IPS-20b (cell line): ENCODE data around the gene ODF4.

Source experiments
- H3K27ac ChIP-seq: one replicate; pipeline ENCODE4 v1.5.1; 2013; ENCODE audit warnings: low read length
- H3K27me3 ChIP-seq: 2 replicates; pipeline ENCODE4 v1.6.1; 2013; ENCODE audit warnings: mild to moderate bottlenecking, low read length, inconsistent platforms; ENCODE audit not compliant: insufficient read depth
- H3K36me3 ChIP-seq: 2 replicates; pipeline ENCODE4 v1.6.1; 2013; ENCODE audit warnings: low read depth, mild to moderate bottlenecking, inconsistent platforms, low read length, moderate library complexity; ENCODE audit not compliant: insufficient read depth
- H3K4me1 ChIP-seq: 2 replicates; pipeline ENCODE4 v1.6.1; 2013; ENCODE audit warnings: mild to moderate bottlenecking, control low read depth, inconsistent platforms, low read length, moderate library complexity; ENCODE audit not compliant: insufficient read depth
- H3K4me3 ChIP-seq: 2 replicates; pipeline ENCODE4 v1.5.1; 2013; ENCODE audit warnings: mild to moderate bottlenecking, low read length, inconsistent platforms
- H3K9ac ChIP-seq: 2 replicates; pipeline ENCODE4 v1.6.1; 2013; ENCODE audit warnings: low read depth, mild to moderate bottlenecking, inconsistent platforms, low read length, moderate library complexity
- H3K9me3 ChIP-seq: 2 replicates; pipeline ENCODE4 v1.6.1; 2013; ENCODE audit warnings: mild to moderate bottlenecking, low read depth, low read length, inconsistent platforms; ENCODE audit not compliant: insufficient read depth

Gene ODF4

GRCh38 chr17:8312726-8313600 lies 26.7 kb upstream of the ODF4 start:
- peaks cover 3% of the 10 kb centered on the region; the same call in 1 of the 2 replicates for H3K4me1 ChIP-seq
- no peak overlapping the region for H3K4me3 ChIP-seq
- no peaks in the 10 kb centered on the region for H3K9me3 ChIP-seq
- H3K36me3 ChIP-seq: no peaks in the 10 kb centered on the region
- peaks cover 42% of the 10 kb centered on the region for H3K27me3 ChIP-seq
- H3K9ac ChIP-seq: no peak overlapping the region
- no peak overlapping the region for H3K27ac ChIP-seq

- H3K9ac ChIP-seq: peak overlapping the region; percentile 47; the same call in 1 of the 2 replicates
- no peaks in the 10 kb centered on the region for H3K9me3 ChIP-seq
- peak overlapping the region; percentile 85 for H3K4me3 ChIP-seq
- H3K4me1 ChIP-seq: peaks cover 3% of the 10 kb centered on the region; the same call in 1 of the 2 replicates
- H3K27me3 ChIP-seq: peaks cover 42% of the 10 kb centered on the region
- H3K27ac ChIP-seq: no peak overlapping the region
- no peaks in the 10 kb centered on the region for H3K36me3 ChIP-seq
These were observed 24.6 kb upstream of the ODF4 start for GRCh38 chr17:8314797-8315763.

- Histone ChIP-seq H3K9me3 (no peaks in the 10 kb centered on the region), H3K9ac (peak overlapping the region; percentile 47; the same call in 1 of the 2 replicates), H3K4me3 (peak overlapping the region; percentile 85), H3K36me3 (no peaks in the 10 kb centered on the region), H3K27ac (no peak overlapping the region), H3K4me1 (peaks cover 3% of the 10 kb centered on the region; the same call in 1 of the 2 replicates), H3K27me3 (peaks cover 42% of the 10 kb centered on the region)
These were observed 23.8 kb upstream of the ODF4 start for GRCh38 chr17:8315764-8316217.

- Histone ChIP-seq H3K27me3 (peaks cover 42% of the 10 kb centered on the region), H3K4me3 (no peak overlapping the region), H3K27ac (no peak overlapping the region), H3K36me3 (no peaks in the 10 kb centered on the region), H3K4me1 (peaks cover 3% of the 10 kb centered on the region; the same call in 1 of the 2 replicates), H3K9ac (no peak overlapping the region), H3K9me3 (no peaks in the 10 kb centered on the region)
These were observed 21.4 kb upstream of the ODF4 start for GRCh38 chr17:8318010-8318935.

- Histone ChIP-seq H3K4me1 (no peaks in the 10 kb centered on the region), H3K9me3 (no peaks in the 10 kb centered on the region), H3K4me3 (no peak overlapping the region), H3K9ac (no peak overlapping the region), H3K27me3 (peaks cover 33% of the 10 kb centered on the region), H3K36me3 (no peaks in the 10 kb centered on the region), H3K27ac (no peak overlapping the region)
These were observed 19.4 kb upstream of the ODF4 start for GRCh38 chr17:8320262-8320661.

GRCh38 chr17:8320990-8321389 lies 18.6 kb upstream of the ODF4 start:
- Histone ChIP-seq H3K36me3 (no peaks in the 10 kb centered on the region), H3K9ac (no peak overlapping the region), H3K27me3 (peaks cover 33% of the 10 kb centered on the region), H3K4me1 (no peaks in the 10 kb centered on the region), H3K27ac (no peak overlapping the region), H3K4me3 (no peak overlapping the region), H3K9me3 (no peaks in the 10 kb centered on the region)

GRCh38 chr17:8322061-8322460 lies 17.6 kb upstream of the ODF4 start:
- Histone ChIP-seq H3K27me3 (peaks cover 33% of the 10 kb centered on the region), H3K36me3 (no peaks in the 10 kb centered on the region), H3K9me3 (no peaks in the 10 kb centered on the region), H3K4me1 (no peaks in the 10 kb centered on the region), H3K9ac (no peak overlapping the region), H3K4me3 (no peak overlapping the region), H3K27ac (no peak overlapping the region)

- H3K36me3 ChIP-seq: no peaks in the 10 kb centered on the region
- no peaks in the 10 kb centered on the region for H3K9me3 ChIP-seq
- peaks cover 40% of the 10 kb centered on the region for H3K27me3 ChIP-seq
- no peak overlapping the region for H3K4me3 ChIP-seq
- no peak overlapping the region for H3K9ac ChIP-seq
- no peak overlapping the region for H3K27ac ChIP-seq
- no peaks in the 10 kb centered on the region for H3K4me1 ChIP-seq
These were observed 15.5 kb upstream of the ODF4 start for GRCh38 chr17:8324132-8324531.

- Histone ChIP-seq H3K4me1 (no peaks in the 10 kb centered on the region), H3K9me3 (no peaks in the 10 kb centered on the region), H3K27ac (no peak overlapping the region), H3K27me3 (peaks cover 40% of the 10 kb centered on the region), H3K36me3 (no peaks in the 10 kb centered on the region), H3K4me3 (no peak overlapping the region), H3K9ac (no peak overlapping the region)
These were observed 14.7 kb upstream of the ODF4 start for GRCh38 chr17:8324923-8325322.

- H3K36me3 ChIP-seq: no peaks in the 10 kb centered on the region
- peak overlapping the region; percentile 80 for H3K4me3 ChIP-seq
- H3K27ac ChIP-seq: no peak overlapping the region
- no peaks in the 10 kb centered on the region for H3K4me1 ChIP-seq
- H3K27me3 ChIP-seq: peaks cover 40% of the 10 kb centered on the region
- H3K9me3 ChIP-seq: no peaks in the 10 kb centered on the region
- H3K9ac ChIP-seq: peak overlapping the region; percentile 66
These were observed 12.9 kb upstream of the ODF4 start for GRCh38 chr17:8326511-8327302.
